Stimulated activated naive CD8-positive, alpha-beta T cell treated with anti-CD3 and anti-CD28 coated beads, Interleukin-15, Interleukin-2, amounts not matched to agents 100 ng/mL and 50 ng/mL, for 24 hours (primary cell): ENCODE data around the gene PLCB4.

Experiments
- H3K27ac Mint-ChIP-seq: one replicate; pipeline ENCODE4 v1.8.0; 2021; ENCODE audit warnings: mild to moderate bottlenecking, mixed read lengths
- H3K27me3 Mint-ChIP-seq: one replicate; pipeline ENCODE4 v1.8.0; 2021; ENCODE audit warnings: mixed read lengths
- H3K36me3 Mint-ChIP-seq: one replicate; pipeline ENCODE4 v1.8.0; 2021; ENCODE audit warnings: low read depth, mixed read lengths
- H3K4me1 Mint-ChIP-seq: one replicate; pipeline ENCODE4 v1.8.0; 2021; ENCODE audit warnings: low read depth, mixed read lengths
- H3K4me3 Mint-ChIP-seq: one replicate; pipeline ENCODE4 v1.8.0; 2021; ENCODE audit warnings: mild to moderate bottlenecking, mixed read lengths
- H3K9me3 Mint-ChIP-seq: one replicate; pipeline ENCODE4 v1.8.0; 2021; ENCODE audit warnings: mixed read lengths

Gene PLCB4

DNA sequence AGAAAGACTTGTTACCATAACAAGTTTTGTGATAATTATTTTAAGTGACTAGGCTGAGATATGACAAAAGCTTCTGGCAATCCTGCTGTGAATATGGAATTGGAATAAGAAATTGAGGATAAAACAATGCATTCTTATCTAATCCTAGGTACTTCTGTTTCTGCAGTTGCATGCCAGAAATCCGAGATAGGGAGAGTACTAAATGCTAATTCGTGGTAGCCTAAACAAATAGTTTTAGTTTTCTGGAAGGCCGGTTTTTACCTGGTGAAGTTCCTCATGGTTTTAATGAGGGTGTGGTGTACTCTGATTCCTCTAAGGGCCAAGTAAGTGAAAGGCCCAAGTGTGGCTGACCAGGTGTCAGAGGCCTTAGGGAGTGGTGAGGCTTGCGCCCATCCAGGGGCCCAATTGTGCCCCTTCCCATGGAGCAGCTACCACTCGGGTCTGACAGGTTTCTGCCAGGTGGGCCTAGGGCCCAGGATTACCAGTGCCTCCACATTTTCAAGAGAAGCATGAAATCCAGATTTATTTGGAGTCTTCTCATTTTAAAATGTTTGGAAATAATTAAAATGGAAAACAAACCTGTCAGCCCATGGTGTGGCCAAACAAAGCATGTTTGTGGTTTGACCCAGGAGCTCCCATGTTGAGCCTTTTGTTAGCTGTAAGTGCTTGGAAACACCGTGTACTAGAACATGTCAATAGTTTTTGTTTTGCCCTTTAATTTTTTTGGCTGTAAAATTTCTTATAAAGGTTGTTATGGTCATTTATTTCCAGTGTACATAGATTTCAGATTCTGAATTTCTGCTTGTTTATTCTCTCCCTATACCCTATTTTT, 6.6 kb downstream of the PLCB4 start:
- H3K4me1 Mint-ChIP-seq: no peaks in the 10 kb centered on the region
- no peaks in the 10 kb centered on the region for H3K9me3 Mint-ChIP-seq
- H3K4me3 Mint-ChIP-seq: no peak overlapping the region
- peaks cover 8% of the 10 kb centered on the region for H3K27me3 Mint-ChIP-seq
- H3K36me3 Mint-ChIP-seq: no peaks in the 10 kb centered on the region
- no peak overlapping the region for H3K27ac Mint-ChIP-seq

- H3K27ac Mint-ChIP-seq: no peak overlapping the region
- H3K36me3 Mint-ChIP-seq: no peaks in the 10 kb centered on the region
- H3K27me3 Mint-ChIP-seq: peaks cover 4% of the 10 kb centered on the region
- no peaks in the 10 kb centered on the region for H3K4me1 Mint-ChIP-seq
- H3K9me3 Mint-ChIP-seq: no peaks in the 10 kb centered on the region
- H3K4me3 Mint-ChIP-seq: no peak overlapping the region
These were observed 7.6 kb downstream of the PLCB4 start for GRCh38 chr20:9076440-9076839.

DNA sequence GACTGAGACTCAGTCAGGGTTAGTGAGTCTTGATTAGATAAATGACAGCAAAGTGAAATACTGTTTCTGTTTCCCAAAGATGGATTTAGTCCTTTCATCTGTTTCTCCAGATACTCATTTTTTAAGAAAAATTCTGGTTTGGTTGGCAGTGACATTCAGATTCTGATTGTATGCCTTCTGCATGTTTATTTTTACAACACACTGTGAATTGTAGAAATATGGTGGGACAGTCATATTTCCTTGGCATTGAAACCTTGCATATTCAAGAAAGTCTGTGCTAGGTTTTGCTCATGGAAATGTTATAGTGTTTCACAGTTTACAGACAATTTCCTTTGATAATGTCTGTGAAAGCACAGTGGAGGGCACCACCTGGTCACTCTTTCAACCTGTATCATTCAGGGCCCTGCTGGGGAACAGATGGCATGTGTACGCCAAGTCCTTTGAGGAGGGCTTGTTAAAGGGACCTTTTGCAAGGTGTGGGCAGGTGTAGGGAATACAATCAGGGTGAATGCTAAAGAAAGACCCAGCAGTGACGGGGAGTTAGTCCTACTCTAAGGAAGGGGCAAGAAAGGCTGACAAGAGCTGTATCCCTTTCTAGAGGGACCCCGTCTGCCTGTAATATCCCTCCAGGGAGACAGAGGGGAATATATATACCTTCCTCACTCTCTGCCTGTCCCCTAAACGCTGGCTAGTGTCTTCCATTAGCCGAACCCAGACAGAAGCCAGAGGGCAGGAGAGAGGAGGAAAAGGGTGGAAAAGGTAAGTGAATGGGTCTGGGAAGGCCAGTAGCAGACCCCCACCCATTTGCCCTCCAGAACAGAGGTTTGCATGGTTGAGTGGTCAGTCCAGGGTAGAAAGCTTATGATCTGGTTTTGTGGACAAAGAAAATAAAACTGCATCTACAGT, 10.2 kb downstream of the PLCB4 start:
- Mint-ChIP-seq H3K27ac (no peak overlapping the region), H3K4me1 (no peaks in the 10 kb centered on the region), H3K36me3 (no peaks in the 10 kb centered on the region), H3K27me3 (no peaks in the 10 kb centered on the region), H3K9me3 (no peaks in the 10 kb centered on the region), H3K4me3 (no peak overlapping the region)

DNA sequence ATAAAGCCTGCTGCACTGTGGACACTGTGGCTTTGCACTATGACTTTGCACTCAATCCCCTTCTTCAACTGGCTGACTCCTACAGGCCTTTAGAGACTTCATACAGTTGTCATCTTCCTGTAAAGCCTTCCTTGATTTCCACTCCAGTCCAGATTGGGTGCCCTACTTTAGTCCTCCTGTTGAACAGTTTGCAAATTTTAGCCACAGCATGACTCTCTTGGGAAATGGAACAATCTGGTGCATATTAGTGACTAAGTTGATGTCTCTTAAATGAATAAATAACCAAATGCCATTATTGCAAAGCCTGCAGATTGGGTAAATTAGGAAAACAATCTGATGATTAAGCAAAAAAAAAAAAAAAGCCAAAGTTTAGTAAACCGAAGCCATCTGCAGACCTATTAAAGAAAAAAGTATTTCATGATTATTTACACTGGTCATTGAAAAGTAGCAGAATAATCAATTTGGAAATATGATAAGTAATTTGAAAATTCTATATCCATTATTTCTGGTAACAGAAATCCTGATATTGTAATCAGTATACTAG, 12.6 kb downstream of the PLCB4 start:
- H3K27me3 Mint-ChIP-seq: no peaks in the 10 kb centered on the region
- no peaks in the 10 kb centered on the region for H3K4me1 Mint-ChIP-seq
- H3K4me3 Mint-ChIP-seq: no peak overlapping the region
- no peaks in the 10 kb centered on the region for H3K9me3 Mint-ChIP-seq
- H3K36me3 Mint-ChIP-seq: no peaks in the 10 kb centered on the region
- no peak overlapping the region for H3K27ac Mint-ChIP-seq

DNA sequence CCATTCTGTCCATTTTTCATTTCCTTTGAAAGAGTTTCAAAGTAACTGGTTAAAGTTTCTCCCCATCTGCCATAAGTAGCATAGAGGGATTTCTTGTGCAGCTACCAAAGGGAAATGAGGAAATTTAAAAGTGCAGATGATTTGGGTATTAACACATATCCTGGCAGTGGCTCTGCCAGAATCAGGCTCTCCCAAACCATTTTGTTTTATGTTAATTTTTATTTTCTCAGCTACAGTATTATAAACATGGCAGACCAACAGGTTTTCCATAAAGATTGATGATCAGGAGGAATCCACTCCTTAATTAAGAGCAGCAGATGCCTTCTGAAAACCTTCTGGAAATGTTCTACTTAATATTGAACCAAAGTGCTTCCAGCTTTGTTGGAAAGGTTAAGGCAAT, 13.9 kb downstream of the PLCB4 start:
- Mint-ChIP-seq H3K27me3 (no peaks in the 10 kb centered on the region), H3K27ac (no peak overlapping the region), H3K9me3 (no peaks in the 10 kb centered on the region), H3K4me1 (no peaks in the 10 kb centered on the region), H3K4me3 (no peak overlapping the region), H3K36me3 (no peaks in the 10 kb centered on the region)

- no peak overlapping the region for H3K4me3 Mint-ChIP-seq
- H3K4me1 Mint-ChIP-seq: no peaks in the 10 kb centered on the region
- H3K9me3 Mint-ChIP-seq: no peaks in the 10 kb centered on the region
- H3K27ac Mint-ChIP-seq: no peak overlapping the region
- no peaks in the 10 kb centered on the region for H3K27me3 Mint-ChIP-seq
- H3K36me3 Mint-ChIP-seq: no peaks in the 10 kb centered on the region
These were observed 18.8 kb downstream of the PLCB4 start for GRCh38 chr20:9087531-9088217.

DNA sequence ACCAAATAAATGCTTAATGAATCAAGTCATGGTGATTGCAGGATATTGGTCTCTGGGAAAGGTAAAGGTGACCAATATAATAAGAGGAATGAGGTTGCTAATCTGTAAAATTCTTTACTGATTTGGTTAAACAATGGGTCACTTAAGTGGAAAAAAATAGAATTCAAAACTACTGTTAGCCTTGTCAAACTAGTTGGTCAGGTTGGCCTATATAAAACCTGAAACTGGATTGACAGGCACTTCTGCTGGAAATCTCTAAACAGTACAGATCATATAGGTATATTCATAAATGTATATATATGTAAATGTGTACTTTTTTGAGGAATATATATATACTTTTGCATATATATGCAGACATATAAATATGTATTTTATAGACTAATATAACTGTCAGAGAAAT, 19.7 kb downstream of the PLCB4 start:
- Mint-ChIP-seq H3K4me3 (no peak overlapping the region), H3K27ac (no peak overlapping the region), H3K36me3 (no peaks in the 10 kb centered on the region), H3K4me1 (no peaks in the 10 kb centered on the region), H3K27me3 (no peaks in the 10 kb centered on the region), H3K9me3 (no peaks in the 10 kb centered on the region)

DNA sequence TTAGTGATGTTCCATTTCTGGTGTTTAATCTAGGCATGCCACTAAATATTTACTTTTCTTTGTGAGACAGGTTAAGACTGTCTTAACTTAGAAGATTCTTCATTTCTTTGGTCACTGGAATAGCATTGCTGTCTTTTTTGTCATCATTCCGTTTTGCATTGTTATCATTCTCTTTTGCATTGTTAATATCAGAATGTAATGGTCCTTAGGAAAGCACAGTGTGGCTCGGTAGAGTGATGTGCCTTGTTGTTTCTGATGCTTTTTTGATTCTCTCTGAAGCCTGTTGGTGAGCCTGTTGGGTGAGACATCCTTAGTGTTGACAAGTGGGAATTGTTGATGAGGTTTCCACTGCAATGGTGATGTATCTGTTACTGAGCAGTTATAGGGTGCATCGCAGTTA, 23.2 kb downstream of the PLCB4 start:
- Mint-ChIP-seq H3K36me3 (no peaks in the 10 kb centered on the region), H3K4me1 (no peaks in the 10 kb centered on the region), H3K27ac (no peak overlapping the region), H3K27me3 (no peaks in the 10 kb centered on the region), H3K4me3 (no peak overlapping the region), H3K9me3 (no peaks in the 10 kb centered on the region)

DNA sequence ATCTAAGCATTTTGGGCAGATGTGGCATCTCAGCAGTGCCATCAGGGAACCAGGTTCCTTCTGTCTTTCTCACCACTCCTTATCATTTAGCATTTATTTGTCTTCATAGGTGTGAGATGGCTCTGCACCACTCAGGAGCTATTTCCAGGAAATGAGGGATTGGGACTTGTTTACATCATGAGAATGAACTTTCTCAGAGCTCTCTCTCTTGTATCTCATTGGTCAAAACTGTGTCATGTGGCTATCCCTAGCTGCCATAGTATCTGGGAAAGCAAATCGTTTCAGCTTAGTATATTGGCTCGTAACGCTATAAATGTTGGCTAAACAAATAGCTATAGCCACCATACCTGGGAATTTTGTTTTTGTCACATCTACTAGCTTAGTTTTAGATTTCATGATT, 23.8 kb downstream of the PLCB4 start:
- no peak overlapping the region for H3K4me3 Mint-ChIP-seq
- no peaks in the 10 kb centered on the region for H3K4me1 Mint-ChIP-seq
- H3K27ac Mint-ChIP-seq: no peak overlapping the region
- H3K9me3 Mint-ChIP-seq: no peaks in the 10 kb centered on the region
- no peaks in the 10 kb centered on the region for H3K27me3 Mint-ChIP-seq
- no peaks in the 10 kb centered on the region for H3K36me3 Mint-ChIP-seq

DNA sequence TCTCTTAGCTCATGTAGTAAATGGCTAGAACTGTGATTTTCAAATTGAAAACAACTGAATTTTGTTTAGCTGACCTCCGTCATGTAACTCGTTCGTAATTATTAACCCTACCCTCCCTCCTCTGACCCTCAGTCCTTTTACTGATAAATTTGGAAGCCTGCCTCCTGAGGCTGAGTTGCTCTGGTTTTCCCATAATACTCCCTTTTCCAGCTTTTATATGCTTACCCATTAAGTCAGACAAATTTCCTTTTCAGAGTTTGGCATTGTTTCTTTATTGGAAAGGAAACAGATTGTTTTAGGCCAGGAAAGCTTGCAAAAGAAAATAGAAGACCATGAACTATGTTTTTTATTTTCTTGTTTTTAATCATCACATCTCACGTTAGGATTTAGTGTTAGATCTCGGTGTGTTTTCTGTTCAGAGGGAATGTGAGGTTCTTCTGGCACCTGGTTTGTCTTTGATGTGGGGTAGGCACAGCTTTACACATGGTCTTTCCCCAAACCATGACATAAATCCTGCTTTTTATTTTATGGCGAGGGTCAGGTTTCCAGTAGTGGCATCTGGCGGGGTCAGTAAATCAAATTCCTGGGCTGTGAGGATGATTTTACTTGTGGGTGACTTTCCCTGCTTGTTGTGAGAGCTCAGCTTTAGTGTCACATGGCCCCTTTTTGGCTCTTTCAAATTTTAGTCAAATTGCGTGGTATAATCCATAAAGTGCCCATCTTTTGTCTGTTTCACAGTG, 24.5 kb downstream of the PLCB4 start:
- H3K27me3 Mint-ChIP-seq: no peaks in the 10 kb centered on the region
- H3K9me3 Mint-ChIP-seq: no peaks in the 10 kb centered on the region
- no peaks in the 10 kb centered on the region for H3K36me3 Mint-ChIP-seq
- no peak overlapping the region for H3K27ac Mint-ChIP-seq
- no peak overlapping the region for H3K4me3 Mint-ChIP-seq
- H3K4me1 Mint-ChIP-seq: no peaks in the 10 kb centered on the region

GRCh38 chr20:9099372-9099771, 30.5 kb downstream of the PLCB4 start:
- Mint-ChIP-seq H3K36me3 (no peaks in the 10 kb centered on the region), H3K9me3 (no peaks in the 10 kb centered on the region), H3K27me3 (no peaks in the 10 kb centered on the region), H3K4me1 (no peaks in the 10 kb centered on the region), H3K4me3 (no peak overlapping the region), H3K27ac (no peak overlapping the region)

- H3K27me3 Mint-ChIP-seq: no peaks in the 10 kb centered on the region
- no peak overlapping the region for H3K4me3 Mint-ChIP-seq
- H3K36me3 Mint-ChIP-seq: no peaks in the 10 kb centered on the region
- H3K4me1 Mint-ChIP-seq: no peaks in the 10 kb centered on the region
- no peak overlapping the region for H3K27ac Mint-ChIP-seq
- no peaks in the 10 kb centered on the region for H3K9me3 Mint-ChIP-seq
These were observed 31.8 kb downstream of the PLCB4 start for GRCh38 chr20:9100691-9101090.

GRCh38 chr20:9102456-9102855, 33.6 kb downstream of the PLCB4 start:
- H3K27ac Mint-ChIP-seq: no peak overlapping the region
- no peak overlapping the region for H3K4me3 Mint-ChIP-seq
- H3K36me3 Mint-ChIP-seq: no peaks in the 10 kb centered on the region
- H3K4me1 Mint-ChIP-seq: no peaks in the 10 kb centered on the region
- no peaks in the 10 kb centered on the region for H3K27me3 Mint-ChIP-seq
- H3K9me3 Mint-ChIP-seq: no peaks in the 10 kb centered on the region

DNA sequence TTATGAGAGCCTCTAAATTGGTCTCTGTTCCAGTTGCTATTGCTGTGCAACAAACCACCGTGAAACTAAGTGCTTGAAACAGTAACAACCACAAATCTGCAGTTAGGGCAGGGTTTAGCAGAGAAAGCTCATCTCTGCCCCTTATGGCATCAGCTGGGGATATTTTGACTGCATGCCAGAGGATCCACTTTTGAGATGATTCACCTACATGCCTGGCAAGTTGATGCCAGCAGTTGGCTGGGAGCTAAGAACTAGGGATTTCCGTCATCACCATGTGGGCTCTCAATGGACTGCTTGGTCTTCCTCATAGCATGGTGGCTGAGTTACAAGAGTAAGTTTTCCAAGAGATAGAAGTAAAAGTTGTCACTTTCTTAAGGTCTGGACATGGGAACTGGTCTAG, 35.1 kb downstream of the PLCB4 start:
- no peak overlapping the region for H3K27ac Mint-ChIP-seq
- H3K27me3 Mint-ChIP-seq: no peaks in the 10 kb centered on the region
- H3K4me1 Mint-ChIP-seq: no peaks in the 10 kb centered on the region
- H3K36me3 Mint-ChIP-seq: no peaks in the 10 kb centered on the region
- H3K9me3 Mint-ChIP-seq: no peaks in the 10 kb centered on the region
- H3K4me3 Mint-ChIP-seq: no peak overlapping the region
